ENCODE results near the gene SRPK1.
A peak's percentile ranks its signal among the peaks of the same experiment; 100 is the strongest.
"Not testable (repeated sequence)": the region's sequence is repeated elsewhere in the genome, so short reads cannot be mapped to it uniquely, and the experiment has no call there.

The SRPK1 gene

DNA sequence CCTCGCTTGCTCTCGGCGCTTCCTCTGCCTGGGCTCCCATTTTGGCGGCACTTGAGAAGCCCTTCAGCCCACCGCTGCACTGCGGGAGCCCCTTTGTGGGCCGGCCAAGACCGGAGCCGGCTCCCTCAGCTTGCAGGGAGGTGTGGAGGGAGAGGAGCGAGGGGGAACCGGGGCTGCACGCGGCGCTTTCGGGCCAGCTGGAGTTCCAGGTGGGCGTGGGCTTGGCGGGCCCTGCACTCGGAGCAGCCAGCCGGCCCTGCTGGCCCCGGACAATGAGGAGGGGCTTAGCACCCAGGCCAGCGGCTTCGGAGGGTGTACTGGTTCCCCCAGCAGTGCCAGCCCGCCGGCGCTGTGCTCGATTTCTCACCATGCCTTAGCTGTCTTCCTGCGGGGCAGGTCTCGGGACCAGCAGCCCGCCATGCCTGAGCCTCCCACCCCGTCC lies 10.2 kb upstream of the SRPK1 start:
- no peak for DNase-seq (ENCODE audit: low spot score)

DNA sequence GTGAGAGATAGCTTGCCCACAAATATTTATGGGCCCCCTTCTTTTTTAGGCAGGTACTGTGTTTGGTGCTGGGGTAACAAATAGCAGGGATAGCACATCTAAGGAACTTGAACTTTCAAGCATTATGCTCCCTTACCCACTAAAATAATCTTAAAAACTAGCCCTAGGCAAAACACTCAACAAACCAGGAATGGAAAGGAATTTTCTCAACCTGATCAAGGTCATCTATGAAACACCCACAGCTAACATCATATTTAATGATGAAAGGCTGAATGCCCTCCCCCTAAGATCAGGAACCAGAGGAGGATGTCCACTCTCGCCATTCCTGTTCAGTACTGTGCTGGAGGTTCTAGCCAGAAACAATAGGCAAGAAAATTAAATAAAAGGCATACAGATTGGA lies 8.7 kb upstream of the SRPK1 start:
- no peak for DNase-seq (ENCODE audit: low spot score)

- no peak for DNase-seq (ENCODE audit: low spot score)
Observed at GRCh38 chr6:35926509-35927215, 5.8 kb upstream of the SRPK1 start.

- DNase-seq (ENCODE audit: low spot score), result no peak
Observed at GRCh38 chr6:35925961-35926360, 5.1 kb upstream of the SRPK1 start.

GRCh38 chr6:35924146-35924545 lies 3.2 kb upstream of the SRPK1 start:
- no peak for DNase-seq (ENCODE audit: low spot score)

GRCh38 chr6:35922139-35922554 lies 1.2 kb upstream of the SRPK1 start:
- DNase-seq (ENCODE audit: low spot score), result no peak

GRCh38 chr6:35919827-35920751 lies 809 bp downstream of the SRPK1 start:
- peak; percentile 40 for DNase-seq (ENCODE audit: low spot score)

DNA sequence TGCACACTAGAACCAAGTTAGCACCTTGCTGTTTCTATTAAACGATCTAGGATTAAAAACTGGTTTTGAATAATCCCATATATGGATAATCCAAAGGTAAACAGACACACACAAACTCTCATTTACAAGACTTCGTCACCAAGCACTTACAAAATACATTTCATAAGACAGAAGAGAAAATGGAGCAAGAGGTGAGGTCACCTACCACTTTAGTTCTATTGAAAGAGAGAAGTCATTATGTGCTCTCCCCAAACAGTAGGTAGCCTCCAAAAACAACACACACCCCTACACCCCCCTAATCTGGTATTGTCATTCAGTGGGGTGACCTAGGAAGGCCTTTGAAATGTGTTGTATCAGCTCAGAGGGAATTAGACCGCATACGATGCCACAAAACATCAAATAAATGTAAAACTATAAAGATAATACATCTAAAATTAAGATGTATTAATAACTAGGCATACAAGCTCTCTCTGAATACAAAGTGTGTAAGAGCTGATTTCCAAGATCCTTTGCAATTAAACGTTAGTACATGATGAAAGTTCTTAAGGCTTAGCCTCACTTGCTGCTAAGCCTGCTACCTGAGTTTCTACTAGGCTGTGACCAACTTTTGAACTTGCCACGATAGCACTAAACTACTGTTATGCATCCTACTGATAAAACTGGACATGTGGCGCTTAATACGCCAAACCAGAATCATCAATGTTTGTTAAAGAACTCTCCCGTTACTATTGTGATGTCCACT lies 1.6 kb downstream of the SRPK1 start:
- DNase-seq (ENCODE audit: low spot score), result no peak

DNA sequence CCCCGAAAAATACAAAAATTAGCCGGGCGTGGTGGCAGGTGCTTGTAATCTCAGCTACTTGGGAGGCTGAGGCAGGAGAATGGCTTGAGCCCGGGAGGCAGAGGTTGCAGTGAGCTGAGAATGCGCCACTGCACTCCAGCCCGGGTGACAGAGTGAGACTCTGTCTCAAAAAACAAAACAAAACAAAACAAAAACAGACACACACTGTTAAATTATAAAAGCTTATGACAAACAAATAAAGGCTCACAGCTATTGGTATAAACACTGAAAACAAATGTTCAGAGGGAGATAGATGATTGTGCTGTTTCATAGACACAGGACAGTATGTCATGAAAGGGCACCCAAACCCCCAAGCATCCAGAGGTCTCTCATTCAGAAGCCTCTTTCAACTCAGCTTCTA lies 4.0 kb downstream of the SRPK1 start:
- DNase-seq (ENCODE audit: low spot score), result not testable (repeated sequence)

DNA sequence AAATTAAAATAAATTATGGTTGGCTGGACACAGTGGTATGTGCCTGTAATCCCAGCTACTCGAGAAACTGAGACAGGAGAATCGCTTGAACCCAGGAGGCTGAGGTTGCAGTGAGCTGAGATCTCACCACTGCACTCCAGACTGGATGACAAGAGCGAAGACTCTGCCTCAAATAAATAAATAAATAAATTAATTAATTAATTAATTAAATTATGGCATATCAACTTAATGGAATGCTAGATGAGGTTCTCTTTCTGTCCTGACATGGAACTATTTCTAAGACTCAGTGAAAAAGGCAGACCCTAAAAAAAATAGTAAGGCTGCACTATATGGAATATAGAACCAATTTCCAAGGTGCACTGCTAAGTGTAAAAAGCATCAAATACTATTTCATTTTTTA lies 4.8 kb downstream of the SRPK1 start:
- no peak for DNase-seq (ENCODE audit: low spot score)

- no peak for DNase-seq (ENCODE audit: low spot score)
Observed at GRCh38 chr6:35914536-35914935, 6.4 kb downstream of the SRPK1 start.

GRCh38 chr6:35911871-35912653 lies 8.8 kb downstream of the SRPK1 start:
- no peak for DNase-seq (ENCODE audit: low spot score)

- DNase-seq (ENCODE audit: low spot score), result not testable (repeated sequence)
Observed at GRCh38 chr6:35909571-35909970, 11.3 kb downstream of the SRPK1 start.

DNA sequence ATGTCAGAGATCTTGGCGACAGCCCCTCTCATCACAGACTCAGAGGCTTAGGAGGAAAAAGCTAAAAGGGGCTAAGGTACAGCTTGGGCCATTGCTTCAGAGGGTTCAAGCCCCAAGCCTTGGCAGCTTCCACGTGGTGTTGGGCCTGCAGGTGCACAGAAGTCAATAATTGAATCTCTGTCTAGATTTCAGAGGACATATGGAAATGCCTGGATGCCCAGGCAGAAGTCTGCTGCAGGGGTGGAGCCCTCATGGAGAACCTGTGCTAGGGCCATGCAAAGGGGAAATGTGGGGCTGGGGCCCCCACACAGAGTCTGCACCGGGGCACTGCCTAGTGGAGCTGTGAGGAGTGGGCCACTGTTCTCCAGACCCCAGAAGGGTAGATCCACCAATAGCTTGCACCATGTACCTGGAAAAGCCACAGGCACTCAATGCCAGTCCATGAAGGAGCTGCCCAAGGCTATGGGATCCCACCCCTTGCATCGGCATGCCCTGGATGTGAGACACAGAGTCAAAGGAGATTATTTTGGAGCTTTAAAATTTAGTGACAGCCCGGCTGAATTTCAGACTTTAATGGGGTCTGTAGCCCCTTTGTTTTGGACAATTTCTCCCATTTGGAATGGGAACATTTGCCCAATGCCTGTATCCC lies 12.0 kb downstream of the SRPK1 start:
- DNase-seq (ENCODE audit: low spot score), result not testable (repeated sequence)

DNA sequence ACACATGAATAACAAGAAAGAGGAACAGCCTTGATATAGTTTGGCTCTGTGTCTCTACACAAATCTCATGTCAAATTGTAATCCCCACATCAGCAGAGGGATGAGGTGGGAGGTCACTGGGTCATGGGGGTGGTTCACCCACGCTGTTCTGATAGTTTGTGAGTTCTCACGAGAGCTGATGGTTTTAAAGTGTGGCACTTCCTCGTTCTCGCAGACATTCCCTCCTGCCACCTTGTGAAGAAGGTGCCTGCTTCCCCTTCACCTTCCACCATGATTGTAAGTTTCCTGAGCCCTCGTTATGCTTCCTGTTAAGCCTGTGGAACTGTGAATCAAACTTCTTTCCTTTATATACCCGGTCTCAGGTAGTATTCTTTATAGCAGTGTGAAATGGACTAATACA lies 13.1 kb downstream of the SRPK1 start:
- no peak for DNase-seq (ENCODE audit: low spot score)

GRCh38 chr6:35906499-35906846 lies 14.4 kb downstream of the SRPK1 start:
- no peak for DNase-seq (ENCODE audit: low spot score)

DNA sequence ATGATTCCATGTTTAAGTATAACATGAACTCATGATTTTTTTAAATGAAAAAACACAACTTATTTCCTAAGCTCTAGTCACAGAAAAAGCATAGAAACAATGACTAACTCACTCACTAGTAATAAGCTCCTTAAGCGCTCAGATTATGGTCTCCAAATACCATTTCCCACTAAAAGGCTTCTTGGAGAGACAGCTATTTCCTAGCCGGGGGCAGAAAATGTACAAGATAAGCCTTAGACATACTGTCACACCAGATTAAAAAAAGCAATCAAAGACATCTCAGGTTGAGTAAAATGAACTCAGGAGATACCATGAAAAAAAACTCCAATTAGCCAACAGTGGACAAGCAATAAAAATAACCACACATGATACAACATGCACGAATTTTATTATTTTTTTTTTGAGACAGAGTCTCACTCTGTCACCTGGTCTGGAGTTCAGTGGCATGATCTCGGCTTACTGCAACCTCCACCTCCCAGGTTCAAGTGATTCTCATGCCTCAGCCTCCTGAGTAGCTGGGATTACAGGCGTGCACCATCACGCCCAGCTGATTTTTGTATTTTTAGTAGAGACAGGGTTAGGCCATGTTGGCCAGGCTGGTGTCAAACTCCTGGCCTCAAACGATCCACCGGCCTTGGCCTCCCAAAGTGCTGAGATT lies 14.9 kb downstream of the SRPK1 start:
- no peak for DNase-seq (ENCODE audit: low spot score)

DNA sequence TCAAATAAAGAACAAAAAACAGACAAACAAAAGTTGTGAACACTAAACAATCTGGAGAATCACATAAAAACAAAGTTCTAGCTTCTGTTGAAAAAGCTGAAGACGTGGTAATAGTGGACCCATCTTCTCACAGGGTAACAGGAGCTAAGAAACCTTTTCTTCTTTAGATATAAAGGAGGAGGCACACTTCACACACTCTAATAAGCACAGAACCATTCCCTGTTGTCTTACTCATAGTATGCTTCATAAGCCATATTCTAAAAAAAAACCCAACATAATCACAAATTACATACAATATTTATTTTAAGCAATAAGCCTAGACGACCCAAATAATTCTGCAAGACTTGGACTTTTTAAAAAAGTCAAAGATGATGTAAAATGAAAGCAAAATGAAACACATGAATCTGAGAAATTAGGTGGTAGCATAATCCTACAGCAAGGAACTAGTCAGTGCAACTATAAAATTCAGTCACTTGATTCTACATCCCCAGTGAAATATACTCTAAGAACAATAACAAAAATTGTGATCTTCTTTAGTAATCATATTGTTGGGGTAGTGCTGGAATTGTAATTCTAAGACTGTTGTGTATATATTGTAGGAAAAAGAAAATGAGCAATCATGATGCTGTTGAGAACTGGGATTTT lies 15.6 kb downstream of the SRPK1 start:
- DNase-seq (ENCODE audit: low spot score), result no peak

DNA sequence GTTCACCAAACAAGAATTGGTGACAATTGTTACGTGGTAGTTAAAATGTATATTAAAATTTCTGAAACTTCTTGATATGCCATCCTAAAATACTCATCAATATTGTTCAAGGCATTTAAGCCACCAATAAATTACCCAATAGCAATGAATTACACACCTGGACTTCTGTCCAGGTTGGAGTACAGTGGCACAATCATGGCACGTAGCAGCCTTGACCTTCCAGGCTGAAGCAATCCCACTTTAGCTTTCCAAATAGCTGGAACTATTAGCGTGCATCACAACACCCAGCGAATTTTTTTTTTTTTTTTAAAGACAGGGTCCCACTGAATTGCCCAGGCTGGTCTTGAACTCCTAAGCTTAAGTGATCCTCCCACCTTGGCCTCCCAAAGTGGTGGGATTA lies 17.2 kb downstream of the SRPK1 start:
- no peak for DNase-seq (ENCODE audit: low spot score)

DNA sequence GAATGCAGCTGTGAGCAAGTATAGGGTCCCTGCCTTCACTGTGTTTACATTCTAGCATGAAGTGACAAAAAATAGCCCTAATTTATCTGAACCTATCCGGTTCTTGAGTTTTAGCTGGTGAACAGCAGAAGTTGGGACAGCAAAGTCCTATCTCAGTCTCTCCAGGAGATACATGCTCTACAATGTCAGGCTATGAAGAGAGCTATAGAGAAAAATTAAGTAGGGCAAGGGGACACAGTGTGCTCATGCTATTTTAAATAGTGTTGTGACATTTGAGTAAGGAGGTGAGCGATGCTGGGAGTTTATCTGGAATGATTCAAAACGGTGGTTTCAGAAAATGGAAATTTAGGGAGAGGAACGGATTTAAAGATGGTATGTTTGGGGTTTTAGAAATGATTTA lies 20.4 kb downstream of the SRPK1 start:
- DNase-seq (ENCODE audit: low spot score), result no peak

All from germinal center (tissue), 1 donor.